Fibroblast of lung (primary cell): ENCODE data around the gene C5orf15. TPM values are rescaled to one million over a fixed set of nuclear protein-coding genes. Genes with fewer than 3 reads are reported as not detected.

Source experiments
- DNase-seq, 2 donors: peaks; one replicate each; pipeline versions ENCODE4 v3.0.0 to v3.0.0-alpha.2; 2010; ENCODE audit warnings: low read depth in 2 of 2
- H2AFZ ChIP-seq: 2 replicates; pipeline ENCODE4 v1.5.1; 2012; ENCODE audit warnings: low read length, control low read depth, inconsistent platforms
- H3K27ac ChIP-seq: 2 replicates; pipeline ENCODE4 v1.5.1; 2011; ENCODE audit warnings: low read length, control low read depth; ENCODE audit not compliant: insufficient read depth
- H3K27me3 ChIP-seq: 2 replicates; pipeline ENCODE4 v1.5.1; 2011; ENCODE audit warnings: mild to moderate bottlenecking, low read length; ENCODE audit not compliant: control insufficient read depth, insufficient read depth
- H3K36me3 ChIP-seq: 2 replicates; pipeline ENCODE4 v1.5.1; 2011; ENCODE audit warnings: low read length; ENCODE audit not compliant: control insufficient read depth, insufficient read depth
- H3K4me1 ChIP-seq: 2 replicates; pipeline ENCODE4 v1.5.1; 2011; ENCODE audit warnings: low read length; ENCODE audit not compliant: control insufficient read depth, insufficient read depth; ENCODE audit errors: extremely low read depth
- H3K4me2 ChIP-seq: 2 replicates; pipeline ENCODE4 v1.5.1; 2011; ENCODE audit warnings: low read length, control low read depth; ENCODE audit not compliant: insufficient read depth; ENCODE audit errors: extremely low read depth
- H3K4me3 ChIP-seq, 4 experiments: fragments of 200-600 bp in 1 of 4; sonication (generic) in 1 of 4; replicated peaks in 1 of 4; 2 replicates each; pipeline ENCODE4 v1.5.1; 2011 to 2016; ENCODE audit warnings: low read length in 4 of 4, low read depth in 3 of 4, mild to moderate bottlenecking in 3 of 4, control low read depth in 2 of 4, inconsistent platforms in 1 of 4, mixed read lengths in 1 of 4; ENCODE audit not compliant: insufficient read depth in 1 of 4; ENCODE audit errors: control extremely low read depth in 1 of 4
- H3K79me2 ChIP-seq: 2 replicates; pipeline ENCODE4 v1.5.1; 2012; ENCODE audit warnings: mild to moderate bottlenecking, low read length, inconsistent platforms; ENCODE audit not compliant: control insufficient read depth, insufficient read depth
- H3K9ac ChIP-seq: 2 replicates; pipeline ENCODE4 v1.5.1; 2011; ENCODE audit warnings: mild to moderate bottlenecking, low read length, control low read depth; ENCODE audit not compliant: insufficient read depth
- H3K9me3 ChIP-seq: 2 replicates; pipeline ENCODE4 v1.5.1; 2012; ENCODE audit warnings: low read depth, low read length; ENCODE audit not compliant: control insufficient read depth, insufficient read depth
- H4K20me1 ChIP-seq: 2 replicates; pipeline ENCODE4 v1.5.1; 2011; ENCODE audit warnings: low read length; ENCODE audit not compliant: control insufficient read depth, insufficient read depth; ENCODE audit errors: extremely low read depth
- CTCF ChIP-seq, 2 donors: IDR thresholded peaks in 1 of 2; conservative IDR thresholded peaks in 1 of 2; 1 replicate in 1 of 2; 2 replicates in 1 of 2; pipeline ENCODE4 v1.5.1; 2011 to 2012; ENCODE audit warnings: low read length in 2 of 2, control low read depth in 1 of 2, inconsistent platforms in 1 of 2, low read depth in 1 of 2, mild to moderate bottlenecking in 1 of 2
- EZH2 ChIP-seq: IDR thresholded peaks from 2 replicates; pipeline ENCODE4 v1.5.1; 2012; ENCODE audit warnings: low read length, control low read depth, mild to moderate bottlenecking; ENCODE audit errors: missing control alignments
- polyA plus RNA-seq, 2 donors: library from polyadenylated mRNA; depleted of rRNA in 1 of 2; stranded (reverse) in 1 of 2; unstranded in 1 of 2; fragments of >200 nt; gene quantifications; 2 replicates each; pipeline ENCODE4 v1.2.1, GENCODE V29; 2011 to 2012; ENCODE audit warnings: missing spikeins in 1 of 2
- total RNA-seq: library from RNA; depleted of rRNA; stranded (reverse); fragments of >200 nt; gene quantifications from 2 replicates; pipeline ENCODE4 v1.2.1, GENCODE V29; 2014

Gene C5orf15
- total and polyA plus RNA-seq, 2 donors (not counting 1 experiment from before 2014, with no cell fraction given) = 43.1 to 111 TPM

GRCh38 chr5:133974142-133974541, 5.7 kb upstream of the C5orf15 start:
- no peak for DNase-seq
- no peak for TF ChIP-seq CTCF (conservative IDR thresholded peaks at IDR 0.05 in 1 of 2, IDR thresholded peaks at IDR 0.05 in 1 of 2; ENCODE audit: low read depth in 1 of 2, low read length in 2 of 2)
- no peak for TF ChIP-seq EZH2
- Histone ChIP-seq H3K4me2 (no peak overlapping the region), H3K9ac (no peak overlapping the region), H2AFZ (no peak overlapping the region), H3K36me3 (peaks cover 7% of the 10 kb centered on the region), H4K20me1 (no peaks in the 10 kb centered on the region), H3K4me3 (no peak overlapping the region), H3K27me3 (no peaks in the 10 kb centered on the region), H3K79me2 (peaks cover 1% of the 10 kb centered on the region), H3K4me1 (peaks cover 3% of the 10 kb centered on the region), H3K9me3 (no peaks in the 10 kb centered on the region), H3K27ac (no peak overlapping the region)

GRCh38 chr5:133970325-133970909, 2.0 kb upstream of the C5orf15 start:
- Histone ChIP-seq H3K4me1 (no peaks in the 10 kb centered on the region), H3K9me3 (no peaks in the 10 kb centered on the region), H3K9ac (no peak overlapping the region), H3K36me3 (peaks cover 2% of the 10 kb centered on the region), H2AFZ (no peak overlapping the region), H3K4me3 (no peak overlapping the region), H3K27me3 (no peaks in the 10 kb centered on the region), H3K27ac (no peak overlapping the region), H3K79me2 (peaks cover 21% of the 10 kb centered on the region), H4K20me1 (no peaks in the 10 kb centered on the region), H3K4me2 (no peak overlapping the region)
- DNase-seq = no peak
- no peak for TF ChIP-seq EZH2
- no peak for TF ChIP-seq CTCF (conservative IDR thresholded peaks at IDR 0.05 in 1 of 2, IDR thresholded peaks at IDR 0.05 in 1 of 2; ENCODE audit: low read depth in 1 of 2, low read length in 2 of 2)

- H2AFZ ChIP-seq = no peak overlapping the region
- DNase-seq = peak; percentile 18 to 26
- TF ChIP-seq CTCF (conservative IDR thresholded peaks at IDR 0.05 in 1 of 2, IDR thresholded peaks at IDR 0.05 in 1 of 2; ENCODE audit: low read depth in 1 of 2, low read length in 2 of 2) (no peak), EZH2 (no peak)
- H3K27ac ChIP-seq = peak overlapping the region; percentile 92
- H3K79me2 ChIP-seq = peaks cover 27% of the 10 kb centered on the region
- H3K4me2 ChIP-seq = peak overlapping the region; percentile 46
- H3K27me3 ChIP-seq = no peaks in the 10 kb centered on the region
- no peaks in the 10 kb centered on the region for H4K20me1 ChIP-seq
- no peak overlapping the region for H3K9ac ChIP-seq
- H3K9me3 ChIP-seq = no peaks in the 10 kb centered on the region
- H3K4me1 ChIP-seq = no peaks in the 10 kb centered on the region
- H3K36me3 ChIP-seq = peaks cover 2% of the 10 kb centered on the region
- H3K4me3 ChIP-seq = no peak overlapping the region
Observed at GRCh38 chr5:133969654-133970324, 1.4 kb upstream of the C5orf15 start.
